GM12874 (cell line): ENCODE measurements around the gene OR10H2.

Experiments
- CTCF ChIP-seq: IDR thresholded peaks from 2 replicates; pipeline ENCODE4 v1.5.1; 2011; ENCODE audit warnings: low read depth, mild to moderate bottlenecking, control low read depth, low read length, moderate library complexity; ENCODE audit not compliant: insufficient read depth

OR10H2 gene

GRCh38 chr19:15769586-15769985 lies 41.8 kb downstream of the OR10H2 start:
- no peak for TF ChIP-seq CTCF

GRCh38 chr19:15775249-15775648 lies 47.4 kb downstream of the OR10H2 start:
- TF ChIP-seq CTCF = no peak

DNA sequence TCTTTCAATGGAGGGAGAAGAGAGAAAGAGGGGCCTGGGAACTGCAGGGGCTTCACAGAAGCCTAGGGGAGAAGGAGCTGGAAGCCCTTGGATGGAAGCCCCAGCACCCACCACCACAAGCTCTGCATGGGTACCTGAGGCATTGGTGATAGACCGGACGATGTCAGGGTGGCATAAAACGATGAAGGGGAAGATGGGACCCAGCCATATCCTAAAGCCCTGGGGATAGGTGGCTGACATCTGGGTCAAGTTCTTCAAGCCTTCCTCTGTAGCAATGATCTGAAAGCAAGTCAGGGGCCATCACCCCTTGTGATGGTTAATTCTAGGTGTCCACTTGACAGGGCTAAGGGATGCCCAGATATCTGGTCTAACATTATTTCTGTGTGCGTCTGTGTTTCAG lies 48.4 kb downstream of the OR10H2 start:
- no peak for TF ChIP-seq CTCF

GRCh38 chr19:15776991-15777970 lies 49.5 kb downstream of the OR10H2 start:
- TF ChIP-seq CTCF = no peak
